Activated CD8-positive, alpha-beta memory T cell treated with anti-CD3 and anti-CD28 coated beads, Interleukin-2, amount 50 U/mL, for 24 hours (primary cell): Measurements from ENCODE around the gene U2AF2.

ENCODE experiments used
- DNase-seq: peaks from one replicate; pipeline ENCODE4 v3.0.0-alpha.2; 2020; ENCODE audit errors: extremely low read depth

U2AF2 gene

DNA sequence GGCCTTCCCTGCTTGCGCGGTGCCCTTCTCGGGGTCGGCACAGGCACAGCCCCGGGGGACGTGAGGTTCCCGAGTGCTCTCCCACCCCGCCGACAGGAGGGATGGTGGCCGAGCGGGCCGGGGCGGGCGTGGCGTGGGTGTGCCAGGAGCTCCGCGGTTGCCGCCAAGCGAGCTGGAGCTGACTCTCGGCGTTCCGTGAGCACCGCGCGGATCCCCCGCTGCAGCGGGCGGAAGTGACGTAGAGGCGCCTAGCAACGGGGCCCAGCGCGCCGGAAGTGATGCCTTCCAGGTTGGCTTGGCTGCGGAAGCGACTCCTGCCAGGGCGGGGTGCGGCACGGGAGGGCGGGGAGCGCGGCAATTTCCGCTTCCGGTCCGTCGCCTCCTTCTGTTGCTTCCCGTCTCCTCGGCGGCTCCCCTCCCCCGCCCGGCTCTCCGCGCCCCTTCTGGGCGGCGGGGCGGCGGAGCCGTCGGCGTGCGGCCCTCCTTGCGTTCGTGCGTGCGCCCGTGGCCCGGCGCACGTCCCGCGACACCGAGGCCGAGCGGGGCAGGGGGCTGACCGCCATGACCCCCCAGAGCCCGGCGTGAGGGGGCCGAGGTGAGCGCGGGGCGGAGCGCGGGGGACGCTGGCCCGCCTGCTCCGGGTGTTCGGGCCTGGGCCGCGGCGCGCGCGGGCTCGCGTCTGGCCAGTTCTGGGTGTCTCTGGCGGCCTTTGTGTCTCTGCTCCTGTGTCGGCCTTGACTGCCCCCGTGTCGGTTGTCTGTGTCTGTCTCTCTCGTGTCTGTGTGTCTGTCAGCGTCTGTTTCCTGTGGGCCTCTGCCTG is 20.2 kb downstream of the U2AF2 start, which contains the start of gene EPN1:
Gene EPN1, plus strand, starts transcription at position 386 of the 820 bp plus-strand sequence. CDS start 3,402 bp downstream, outside the sequence.
- DNase-seq: peak; percentile 94

DNA sequence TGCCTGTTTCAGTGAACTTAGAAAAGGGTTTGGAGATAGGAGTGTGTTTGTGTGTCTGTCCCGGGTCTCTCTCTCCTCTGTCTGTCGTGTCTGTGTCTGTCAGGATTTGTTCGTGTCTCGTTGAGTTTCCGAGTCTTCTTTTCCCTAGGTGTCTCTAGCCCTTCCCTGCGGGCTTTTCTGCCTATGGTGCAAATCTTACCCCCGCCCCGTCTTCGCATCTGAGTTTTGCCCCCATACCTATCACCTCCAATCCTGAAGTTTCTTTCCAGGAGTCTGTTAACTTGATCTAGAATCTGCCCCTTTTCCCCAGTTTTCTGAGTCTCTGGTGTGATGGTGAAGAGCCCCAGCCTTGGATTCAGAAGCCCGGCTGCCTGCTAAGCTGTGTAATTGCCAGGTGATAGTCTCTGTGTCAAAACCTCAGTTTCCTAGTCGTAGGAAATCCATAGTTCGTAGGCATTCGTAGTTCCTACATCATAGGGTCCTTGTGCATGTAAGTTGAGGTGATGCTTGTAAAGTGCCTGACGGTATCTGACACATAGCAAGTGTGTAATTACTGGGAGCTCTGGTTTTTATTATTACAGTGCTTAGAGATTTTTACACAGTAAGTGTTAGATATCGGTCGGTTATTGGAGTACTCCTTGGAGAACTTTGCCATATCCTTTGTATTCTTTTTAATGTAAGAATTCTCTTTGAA is 21.0 kb downstream of the U2AF2 start:
- no peak for DNase-seq

GRCh38 chr19:55676383-55676782 is 21.5 kb downstream of the U2AF2 start:
- DNase-seq: no peak

DNA sequence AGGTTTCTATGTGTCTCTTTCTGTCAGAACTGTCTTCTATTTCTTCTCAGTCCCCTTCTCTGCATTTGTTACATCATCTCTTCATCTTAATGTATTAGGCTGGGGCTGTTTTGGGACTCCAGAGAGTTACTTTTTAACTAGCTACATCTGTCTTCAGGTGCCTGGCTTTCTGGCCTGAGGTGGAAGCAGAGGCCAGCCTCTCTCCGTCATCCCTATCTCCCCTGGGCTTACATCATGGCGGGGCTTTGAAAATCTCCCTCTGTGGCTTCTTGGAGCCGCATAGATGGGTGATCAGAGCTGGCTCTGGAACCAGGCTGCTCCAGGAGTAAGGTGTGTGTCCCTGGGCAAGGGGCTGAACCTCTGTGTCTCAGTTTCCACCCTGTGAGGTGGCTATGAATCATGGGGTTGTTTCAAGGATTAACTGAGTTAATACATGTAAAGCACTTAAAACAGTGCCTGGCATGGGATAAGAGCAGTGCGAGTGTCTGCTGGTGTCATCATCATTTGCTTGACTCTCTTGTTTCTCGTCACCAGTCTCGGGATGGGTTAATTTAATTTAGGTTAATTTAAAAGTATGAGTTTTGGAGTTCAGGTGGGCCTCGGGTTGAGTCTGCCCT is 22.2 kb downstream of the U2AF2 start:
- DNase-seq: no peak

GRCh38 chr19:55677572-55678028 is 22.8 kb downstream of the U2AF2 start:
- no peak for DNase-seq

DNA sequence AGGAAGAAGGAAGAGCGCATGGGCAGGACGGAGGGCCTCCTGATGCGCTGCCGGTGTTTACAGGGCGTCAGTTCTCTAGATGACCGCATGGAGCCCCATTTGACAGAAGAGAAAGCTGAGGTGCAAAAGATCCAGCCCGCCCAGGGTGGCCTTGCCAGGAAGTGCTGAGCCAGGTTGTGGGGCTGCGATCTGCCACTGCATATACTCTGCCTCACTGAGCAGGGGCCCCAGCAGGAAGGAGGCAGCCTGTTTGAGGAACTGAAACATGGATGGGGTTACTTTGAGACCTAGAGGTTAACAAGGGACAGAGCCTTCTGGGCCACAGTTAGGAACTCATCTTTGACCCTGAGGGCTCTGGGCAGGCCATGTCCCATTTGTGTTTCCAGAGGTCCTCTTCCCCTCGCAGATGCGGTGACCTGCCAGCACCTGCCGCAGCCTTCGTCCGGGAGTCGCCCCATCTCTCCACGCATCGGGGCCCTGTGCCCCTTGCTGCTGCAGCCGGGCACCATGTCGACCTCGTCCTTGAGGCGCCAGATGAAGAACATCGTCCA is 23.4 kb downstream of the U2AF2 start:
- DNase-seq: no peak

DNA sequence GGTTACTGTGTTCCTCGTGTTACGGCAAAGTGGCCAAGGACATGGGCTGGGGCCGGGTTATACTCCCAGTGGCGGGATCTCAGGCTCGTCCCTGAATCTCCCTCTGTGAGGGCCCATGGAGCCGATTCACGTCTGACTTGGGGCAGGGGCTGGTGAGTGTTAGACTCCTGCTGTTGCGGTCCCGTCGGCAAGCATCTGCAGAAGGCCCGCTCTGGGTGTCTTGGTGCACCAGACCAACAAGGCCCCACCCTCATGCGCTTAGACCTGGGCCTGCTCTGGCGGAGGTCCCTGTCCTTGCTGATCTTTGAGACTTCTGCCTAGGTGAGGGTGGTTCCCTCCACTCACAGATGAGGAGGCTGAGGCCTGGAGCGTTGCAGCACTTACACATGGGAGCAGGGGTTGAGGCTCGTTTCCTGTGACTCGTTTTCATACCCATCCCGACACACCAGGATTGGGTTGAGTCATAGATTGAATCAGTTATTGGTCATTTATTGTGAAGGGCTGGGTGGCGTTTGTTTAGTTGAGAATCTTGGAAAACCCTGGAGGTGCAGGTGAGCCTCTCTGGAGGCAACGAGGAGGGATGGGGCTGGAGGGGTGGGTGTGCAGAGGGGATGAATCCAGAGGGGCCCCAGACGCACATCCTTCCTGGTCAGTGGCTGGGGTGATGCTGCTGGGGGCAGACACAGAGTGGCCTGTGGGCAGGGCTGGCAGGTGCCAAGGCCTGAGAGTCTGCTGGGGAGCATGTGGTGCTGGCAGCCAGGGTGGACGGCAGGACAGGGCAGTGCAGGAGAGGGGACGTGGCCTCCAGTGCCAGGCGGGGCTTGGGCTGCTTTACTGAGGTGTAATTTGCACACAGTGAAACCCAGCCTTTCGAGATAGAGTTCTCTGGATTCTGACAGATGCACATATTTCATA is 24.8 kb downstream of the U2AF2 start:
- no peak for DNase-seq

- no peak for DNase-seq
Observed at GRCh38 chr19:55680339-55681130, 25.7 kb downstream of the U2AF2 start.

DNA sequence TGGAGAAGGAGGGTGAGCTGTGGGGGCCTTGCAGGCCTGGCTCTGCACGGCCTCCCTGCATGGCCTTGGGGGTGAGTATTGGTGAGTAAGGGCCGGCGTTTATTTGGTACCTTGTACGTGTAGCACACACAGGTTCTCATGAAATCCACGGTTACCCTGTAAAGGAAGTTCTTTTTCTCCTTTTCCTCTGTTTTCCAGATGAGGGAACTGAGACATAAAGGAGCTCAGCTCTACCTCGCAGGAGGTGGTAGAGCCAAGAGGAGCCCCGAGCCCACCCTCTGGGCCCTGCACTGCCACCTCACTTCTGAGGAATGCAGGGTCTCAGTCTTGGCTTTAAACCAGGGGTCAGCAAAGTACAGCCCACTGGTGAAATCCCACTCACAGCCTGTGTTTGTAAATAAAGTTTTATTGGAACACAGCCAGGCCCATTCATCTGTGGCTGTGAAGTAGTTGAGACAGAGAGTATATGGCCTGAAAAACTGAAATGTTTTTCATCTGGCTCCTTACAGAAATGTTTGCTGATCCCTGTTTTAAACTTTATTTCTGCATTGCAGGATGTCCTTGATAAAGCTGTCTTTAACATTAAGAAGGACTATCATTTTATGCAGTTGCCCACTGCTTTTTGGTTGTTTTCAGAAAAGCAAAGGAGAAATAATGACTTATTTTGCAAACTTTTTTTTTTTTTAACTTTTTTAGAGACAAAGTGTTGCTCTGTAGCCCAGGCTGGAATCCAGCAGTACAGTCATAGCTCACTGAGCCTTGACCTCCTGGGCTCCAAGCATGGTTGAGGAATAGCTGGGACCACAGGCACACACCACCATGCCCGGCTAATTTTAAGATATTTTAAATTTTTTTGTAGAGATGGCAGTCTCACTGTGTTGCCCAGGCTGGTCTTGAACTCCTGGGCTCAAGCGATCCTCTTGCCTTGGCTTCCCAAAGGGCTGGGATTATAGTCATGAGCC is 26.6 kb downstream of the U2AF2 start:
- DNase-seq: no peak

DNA sequence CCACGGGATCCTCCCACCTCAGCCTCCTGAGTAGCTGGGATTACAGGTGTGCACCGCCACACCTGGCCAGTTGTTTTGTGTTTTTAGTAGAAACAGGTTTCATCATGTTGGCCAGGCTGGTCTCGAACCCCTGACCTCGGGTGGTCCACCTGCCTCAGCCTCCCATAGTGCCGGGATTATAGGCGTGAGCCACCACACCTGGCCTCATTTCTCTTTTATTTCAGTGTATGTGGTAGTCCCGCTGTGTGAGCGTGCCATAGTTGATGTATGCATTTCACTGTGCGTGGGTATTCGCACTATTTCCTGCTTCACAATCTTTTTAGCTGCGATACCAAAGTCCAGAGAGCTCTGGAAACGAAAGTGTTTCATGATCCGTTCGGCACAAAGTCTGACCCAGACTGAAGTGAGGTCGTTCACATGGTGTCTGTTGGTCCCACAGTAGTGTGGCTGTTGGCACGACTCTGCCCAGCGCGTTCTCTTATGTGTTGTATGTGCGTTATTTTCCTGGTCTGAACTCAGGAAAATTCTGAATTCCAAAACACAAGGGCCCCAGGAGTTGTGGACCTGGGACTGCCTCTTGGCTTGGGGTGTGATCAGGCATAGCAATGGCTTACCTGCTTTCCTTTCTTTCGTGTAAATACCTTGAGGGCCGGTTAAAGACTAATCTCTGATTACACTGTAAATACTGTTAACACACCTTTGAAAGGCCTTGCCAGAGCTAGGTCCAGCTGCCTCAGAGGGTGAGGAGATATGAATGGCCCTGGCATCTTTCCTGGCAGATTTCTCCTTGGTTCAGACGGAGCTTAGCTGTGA is 28.8 kb downstream of the U2AF2 start:
- no peak for DNase-seq

DNA sequence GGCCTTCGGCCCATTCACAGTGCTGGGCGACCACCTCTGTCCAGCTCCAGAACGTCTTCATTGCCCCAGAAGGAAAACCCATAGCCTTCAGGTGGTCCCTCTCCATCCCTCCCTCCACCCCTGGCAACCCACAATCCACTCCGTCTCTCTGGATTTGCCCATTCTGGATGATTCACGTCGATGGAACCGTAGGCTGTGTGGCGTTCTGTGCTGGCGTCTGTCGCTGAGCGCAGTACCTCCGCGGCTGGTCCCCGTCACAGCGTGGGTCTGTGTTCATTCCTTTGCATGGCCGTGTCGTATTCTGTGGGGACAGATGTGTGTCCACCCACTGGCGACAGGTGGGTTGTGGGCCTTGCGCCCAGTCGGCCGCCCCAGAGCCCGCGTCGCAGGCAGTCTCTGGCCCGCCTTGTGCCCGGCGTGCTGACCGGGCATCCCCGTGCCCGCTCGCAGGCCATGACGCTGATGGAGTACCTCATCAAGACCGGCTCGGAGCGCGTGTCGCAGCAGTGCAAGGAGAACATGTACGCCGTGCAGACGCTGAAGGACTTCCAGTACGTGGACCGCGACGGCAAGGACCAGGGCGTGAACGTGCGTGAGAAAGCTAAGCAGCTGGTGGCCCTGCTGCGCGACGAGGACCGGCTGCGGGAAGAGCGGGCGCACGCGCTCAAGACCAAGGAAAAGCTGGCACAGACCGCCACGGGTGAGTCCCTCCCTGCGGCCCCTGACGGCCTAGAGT is 30.3 kb downstream of the U2AF2 start:
- DNase-seq: no peak

- no peak for DNase-seq
Observed at GRCh38 chr19:55685776-55686175, 30.9 kb downstream of the U2AF2 start.

- DNase-seq: no peak
Observed at GRCh38 chr19:55686311-55687050, 31.6 kb downstream of the U2AF2 start.

- no peak for DNase-seq
Observed at GRCh38 chr19:55687281-55688201, 32.7 kb downstream of the U2AF2 start.

- DNase-seq: no peak
Observed at GRCh38 chr19:55688422-55689218, 33.8 kb downstream of the U2AF2 start.
